H9 (cell line): ENCODE data around the gene SPPL3. TPM values are rescaled to one million over a fixed set of nuclear protein-coding genes. Genes with fewer than 3 reads are reported as not detected.

Experiments
- DNase-seq: peaks from one replicate; pipeline ENCODE4 v3.0.0-alpha.2; 2017
- H2AFZ ChIP-seq: one replicate; pipeline ENCODE4 v1.6.1; 2013; ENCODE audit warnings: mild to moderate bottlenecking, low read length, control low read depth, moderate library complexity
- H2AK5ac ChIP-seq: 2 replicates; pipeline ENCODE4 v1.6.1; 2013; ENCODE audit warnings: low read length, control low read depth, mixed read lengths; ENCODE audit not compliant: insufficient read length
- H2BK120ac ChIP-seq: one replicate; pipeline ENCODE4 v1.6.1; 2013; ENCODE audit warnings: low read depth, mild to moderate bottlenecking, low read length, control low read depth, inconsistent platforms; ENCODE audit not compliant: poor library complexity, severe bottlenecking
- H2BK12ac ChIP-seq: 2 replicates; pipeline ENCODE4 v1.6.1; 2013; ENCODE audit warnings: low read length, control low read depth, mixed read lengths, low read depth; ENCODE audit not compliant: insufficient read length
- H2BK15ac ChIP-seq: 2 replicates; pipeline ENCODE4 v1.6.1; 2013; ENCODE audit warnings: low read depth, low read length, control low read depth
- H2BK20ac ChIP-seq: one replicate; pipeline ENCODE4 v1.6.1; 2013; ENCODE audit warnings: low read depth, mild to moderate bottlenecking, low read length, control low read depth, inconsistent platforms; ENCODE audit not compliant: poor library complexity, severe bottlenecking
- H2BK5ac ChIP-seq: 2 replicates; pipeline ENCODE4 v1.6.1; 2013; ENCODE audit warnings: low read length, control low read depth, mixed read lengths; ENCODE audit not compliant: insufficient read length
- H3K14ac ChIP-seq: 2 replicates; pipeline ENCODE4 v1.6.1; 2013; ENCODE audit warnings: low read length, control low read depth; ENCODE audit not compliant: insufficient read depth
- H3K18ac ChIP-seq: 2 replicates; pipeline ENCODE4 v1.6.1; 2013; ENCODE audit warnings: low read depth, mild to moderate bottlenecking, mixed read lengths, low read length, control low read depth; ENCODE audit not compliant: insufficient read length
- H3K23ac ChIP-seq: 2 replicates; pipeline ENCODE4 v1.6.1; 2013; ENCODE audit warnings: low read length, control low read depth, mixed read lengths, low read depth; ENCODE audit not compliant: insufficient read length
- H3K23me2 ChIP-seq: 2 replicates; pipeline ENCODE4 v1.6.1; 2013; ENCODE audit warnings: low read depth, mild to moderate bottlenecking, mixed read lengths, low read length, control low read depth; ENCODE audit not compliant: insufficient read length, poor library complexity, severe bottlenecking
- H3K27ac ChIP-seq: 2 replicates; pipeline ENCODE4 v1.5.1; 2013; ENCODE audit warnings: low read length, control low read depth, mixed read lengths, low read depth; ENCODE audit not compliant: insufficient read length
- H3K27me3 ChIP-seq: 2 replicates; pipeline ENCODE4 v1.6.1; 2013; ENCODE audit warnings: low read length, control low read depth, inconsistent platforms; ENCODE audit not compliant: insufficient read depth
- H3K4ac ChIP-seq: 2 replicates; pipeline ENCODE4 v1.6.1; 2013; ENCODE audit warnings: low read depth, mild to moderate bottlenecking, control low read depth, inconsistent platforms, low read length, moderate library complexity
- H3K4me1 ChIP-seq: 2 replicates; pipeline ENCODE4 v1.6.1; 2013; ENCODE audit warnings: low read length, control low read depth, inconsistent platforms; ENCODE audit not compliant: insufficient read depth
- H3K4me2 ChIP-seq: 2 replicates; pipeline ENCODE4 v1.6.1; 2013; ENCODE audit warnings: low read length, control low read depth, mixed read lengths; ENCODE audit not compliant: insufficient read length, insufficient read depth
- H3K56ac ChIP-seq: 2 replicates; pipeline ENCODE4 v1.6.1; 2013; ENCODE audit warnings: low read depth, mild to moderate bottlenecking, mixed read lengths, low read length, control low read depth; ENCODE audit not compliant: insufficient read length
- H3K79me1 ChIP-seq: 2 replicates; pipeline ENCODE4 v1.6.1; 2013; ENCODE audit warnings: low read depth, mild to moderate bottlenecking, moderate library complexity, low read length, control low read depth, inconsistent platforms; ENCODE audit not compliant: insufficient read depth, poor library complexity, severe bottlenecking
- H3K79me2 ChIP-seq: 2 replicates; pipeline ENCODE4 v1.6.1; 2013; ENCODE audit warnings: low read length, control low read depth, inconsistent platforms; ENCODE audit not compliant: insufficient read depth
- H3K9ac ChIP-seq: 2 replicates; pipeline ENCODE4 v1.6.1; 2013; ENCODE audit warnings: low read length, control low read depth, mixed read lengths; ENCODE audit not compliant: insufficient read length; ENCODE audit errors: extremely low read depth
- H3K9me3 ChIP-seq: one replicate; pipeline ENCODE4 v1.6.1; 2013; ENCODE audit warnings: low read depth, low read length, inconsistent platforms; ENCODE audit not compliant: control insufficient read depth
- H3T11ph ChIP-seq: one replicate; pipeline ENCODE4 v1.6.1; 2013; ENCODE audit warnings: mild to moderate bottlenecking, low read length, control low read depth, inconsistent platforms
- H4K20me1 ChIP-seq: one replicate; pipeline ENCODE4 v1.6.1; 2013; ENCODE audit not compliant: control insufficient read depth, insufficient read length, insufficient read depth
- H4K5ac ChIP-seq: 2 replicates; pipeline ENCODE4 v1.6.1; 2013; ENCODE audit warnings: low read depth, mild to moderate bottlenecking, mixed read lengths, low read length, control low read depth; ENCODE audit not compliant: insufficient read length
- H4K8ac ChIP-seq: replicated peaks from 2 replicates; pipeline ENCODE4 v1.6.1; 2013; ENCODE audit warnings: low read length, control low read depth, mixed read lengths, low read depth; ENCODE audit not compliant: insufficient read length
- H4K91ac ChIP-seq: 2 replicates; pipeline ENCODE4 v1.6.1; 2013; ENCODE audit warnings: low read depth, mild to moderate bottlenecking, moderate library complexity, mixed read lengths, low read length, control low read depth; ENCODE audit not compliant: insufficient read length
- H3K27ac Mint-ChIP-seq, 3 experiments: 2 replicates in 2 of 3; 3 replicates in 1 of 3; pipeline ENCODE4 v1.8.0; 2020 to 2021; ENCODE audit warnings: mixed read lengths in 3 of 3, mild to moderate bottlenecking in 1 of 3, moderate library complexity in 1 of 3
- H3K27me3 Mint-ChIP-seq: 2 replicates; pipeline ENCODE4 v1.8.0; 2021; ENCODE audit warnings: low read depth, mild to moderate bottlenecking, moderate library complexity, mixed read lengths
- H3K36me3 Mint-ChIP-seq, 3 experiments: 2 replicates in 2 of 3; 3 replicates in 1 of 3; pipeline ENCODE4 v1.8.0; 2020 to 2021; ENCODE audit warnings: low read depth in 3 of 3, mixed read lengths in 3 of 3; ENCODE audit not compliant: insufficient read depth in 1 of 3
- H3K4me1 Mint-ChIP-seq, 2 experiments: 2 replicates each; pipeline ENCODE4 v1.8.0; 2020; ENCODE audit warnings: mixed read lengths in 2 of 2
- H3K4me3 Mint-ChIP-seq, 2 experiments: 2 replicates in 1 of 2; 3 replicates in 1 of 2; pipeline ENCODE4 v1.8.0; 2020 to 2021; ENCODE audit warnings: mild to moderate bottlenecking in 2 of 2, mixed read lengths in 2 of 2, moderate library complexity in 1 of 2
- H3K9me3 Mint-ChIP-seq, 2 experiments: 2 replicates in 1 of 2; 3 replicates in 1 of 2; pipeline ENCODE4 v1.8.0; 2020; ENCODE audit warnings: mild to moderate bottlenecking in 2 of 2, mixed read lengths in 2 of 2, moderate library complexity in 1 of 2
- WGBS: extraction: QIAGEN DNeasy Blood & Tissue Kit; methylation state at CpG from one replicate; pipeline ENCODE4 v1.1.7; 2013; ENCODE audit warnings: missing lambda C conversion rate, low lambda C conversion rate, mixed read lengths; ENCODE audit not compliant: insufficient read length; ENCODE audit errors: extremely low coverage; 5-methylcytosine and 5-hydroxymethylcytosine counted together
- total RNA-seq: library from RNA; stranded (reverse); gene quantifications from 2 replicates; pipeline ENCODE4 v1.2.1, GENCODE V29; 2021
- TF ChIP-seq, protein P1 (sequence below): fragments of 200-600 bp; sonication (generic); conservative IDR thresholded peaks from 3 replicates; pipeline ENCODE4 v1.8.0; 2021; ENCODE audit warnings: antibody characterized with exemption, mild to moderate bottlenecking

SPPL3 gene
- total RNA-seq, 1 experiment from 2014 or later: 46.3 TPM

DNA sequence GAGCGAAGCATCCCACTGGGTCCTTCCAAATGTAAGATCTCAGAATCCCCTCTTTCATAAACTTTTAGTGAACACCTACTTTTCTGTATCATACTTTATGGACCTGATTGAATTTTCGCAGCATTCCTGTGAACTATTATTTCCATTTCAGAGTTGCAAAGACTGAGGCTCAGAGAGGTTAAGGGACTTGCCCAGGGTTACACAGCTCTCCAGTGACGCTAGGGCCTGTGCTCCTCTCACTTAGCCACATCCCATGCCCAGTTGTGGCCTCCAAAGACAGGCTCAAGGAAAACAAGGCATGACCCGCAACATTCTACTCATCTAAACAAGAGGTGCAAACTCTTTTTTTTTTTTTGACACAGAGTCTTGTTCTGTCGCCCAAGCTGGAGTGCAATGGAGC, 25.9 kb upstream of the SPPL3 start:
- Histone ChIP-seq H3K79me1 (no peaks in the 10 kb centered on the region), H2BK5ac (no peak overlapping the region), H3K4ac (no peak overlapping the region), H2BK12ac (no peak overlapping the region), H3K18ac (no peak overlapping the region), H2BK20ac (no peak overlapping the region), H4K8ac (no peak overlapping the region), H3K14ac (no peak overlapping the region), H3K4me2 (no peak overlapping the region), H3K9me3 (no peaks in the 10 kb centered on the region), H3K23ac (no peak overlapping the region), H3K27ac (no peak overlapping the region), H3K4me1 (peaks cover 2% of the 10 kb centered on the region; the same call in 1 of the 2 replicates), H3T11ph (no peak overlapping the region), H4K5ac (no peak overlapping the region), H2AFZ (no peak overlapping the region), H2BK15ac (no peak overlapping the region), H3K27me3 (no peaks in the 10 kb centered on the region), H3K9ac (no peak overlapping the region), H3K79me2 (no peaks in the 10 kb centered on the region), H2BK120ac (no peak overlapping the region), H4K91ac (no peak overlapping the region), H3K56ac (no peak overlapping the region), H4K20me1 (no peaks in the 10 kb centered on the region), H3K23me2 (no peaks in the 10 kb centered on the region), H2AK5ac (no peak overlapping the region)
- TF ChIP-seq, protein P1, sequence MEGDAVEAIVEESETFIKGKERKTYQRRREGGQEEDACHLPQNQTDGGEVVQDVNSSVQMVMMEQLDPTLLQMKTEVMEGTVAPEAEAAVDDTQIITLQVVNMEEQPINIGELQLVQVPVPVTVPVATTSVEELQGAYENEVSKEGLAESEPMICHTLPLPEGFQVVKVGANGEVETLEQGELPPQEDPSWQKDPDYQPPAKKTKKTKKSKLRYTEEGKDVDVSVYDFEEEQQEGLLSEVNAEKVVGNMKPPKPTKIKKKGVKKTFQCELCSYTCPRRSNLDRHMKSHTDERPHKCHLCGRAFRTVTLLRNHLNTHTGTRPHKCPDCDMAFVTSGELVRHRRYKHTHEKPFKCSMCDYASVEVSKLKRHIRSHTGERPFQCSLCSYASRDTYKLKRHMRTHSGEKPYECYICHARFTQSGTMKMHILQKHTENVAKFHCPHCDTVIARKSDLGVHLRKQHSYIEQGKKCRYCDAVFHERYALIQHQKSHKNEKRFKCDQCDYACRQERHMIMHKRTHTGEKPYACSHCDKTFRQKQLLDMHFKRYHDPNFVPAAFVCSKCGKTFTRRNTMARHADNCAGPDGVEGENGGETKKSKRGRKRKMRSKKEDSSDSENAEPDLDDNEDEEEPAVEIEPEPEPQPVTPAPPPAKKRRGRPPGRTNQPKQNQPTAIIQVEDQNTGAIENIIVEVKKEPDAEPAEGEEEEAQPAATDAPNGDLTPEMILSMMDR: no peak
- no peak overlapping the region for H3K27ac Mint-ChIP-seq
- no CpG with 5 or more reads among the region's 5 CpGs for WGBS
- no peak for DNase-seq
- H3K4me1 Mint-ChIP-seq: peaks cover 19 to 22% of the 10 kb centered on the region in 2 experiments
- H3K9me3 Mint-ChIP-seq: peaks cover 0 to 1% of the 10 kb centered on the region in 2 experiments; a peak in 1 of 5 replicates
- no peaks in the 10 kb centered on the region for H3K27me3 Mint-ChIP-seq
- no peak overlapping the region for H3K4me3 Mint-ChIP-seq
- H3K36me3 Mint-ChIP-seq: no peaks in the 10 kb centered on the region
